GM21390 (cell line): ENCODE results near the gene OTC.

Experiments used
- ATAC-seq: cut with Tn5 transposase; IDR thresholded peaks from one replicate; pipeline ENCODE4 v1.9.1; 2021; ENCODE audit not compliant: unreplicated experiment

The OTC gene

DNA sequence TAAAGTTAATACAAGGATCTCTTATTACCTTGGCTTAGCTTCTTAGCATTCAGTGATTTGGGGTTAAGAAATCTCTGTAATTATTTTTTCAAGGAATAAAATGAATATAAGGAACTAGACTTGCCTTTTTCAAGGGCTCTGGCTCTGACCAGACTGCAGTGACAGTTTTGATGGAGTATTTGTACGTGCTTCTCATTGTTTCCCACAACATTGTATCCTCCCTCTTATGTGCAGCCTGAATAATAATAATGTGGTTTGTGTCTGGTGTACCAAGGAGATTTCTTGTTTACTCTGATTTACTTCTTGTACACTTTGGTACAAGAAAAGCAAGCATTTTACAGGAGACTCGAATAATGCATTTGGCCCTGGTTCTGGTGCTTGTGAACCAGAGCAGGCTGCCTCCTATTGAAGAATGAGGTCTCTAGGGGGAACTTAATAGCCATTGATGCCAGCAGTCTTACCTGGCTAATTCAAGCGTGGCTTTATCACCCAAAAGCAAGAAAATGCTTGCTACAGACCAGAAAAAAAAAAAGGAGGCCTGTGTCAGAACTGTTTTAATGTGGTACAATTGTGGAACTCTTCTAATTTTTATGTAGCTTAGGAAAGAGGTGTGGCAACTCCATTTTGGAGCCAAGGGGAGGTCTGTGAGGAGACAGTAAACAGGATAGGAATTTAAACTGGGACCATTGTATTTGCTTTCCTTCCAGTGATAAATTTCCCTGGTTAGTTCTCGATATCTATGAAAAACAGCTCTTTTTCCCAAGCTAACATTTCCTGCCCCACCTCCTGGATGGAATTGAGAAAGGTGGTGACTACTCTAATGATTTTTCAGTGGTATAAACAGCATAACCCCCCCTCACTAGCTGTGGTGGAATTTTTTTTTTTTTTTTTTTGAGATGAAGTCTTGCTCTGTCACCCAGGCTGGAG is 5.6 kb downstream of the OTC start:
- no peak for ATAC-seq

DNA sequence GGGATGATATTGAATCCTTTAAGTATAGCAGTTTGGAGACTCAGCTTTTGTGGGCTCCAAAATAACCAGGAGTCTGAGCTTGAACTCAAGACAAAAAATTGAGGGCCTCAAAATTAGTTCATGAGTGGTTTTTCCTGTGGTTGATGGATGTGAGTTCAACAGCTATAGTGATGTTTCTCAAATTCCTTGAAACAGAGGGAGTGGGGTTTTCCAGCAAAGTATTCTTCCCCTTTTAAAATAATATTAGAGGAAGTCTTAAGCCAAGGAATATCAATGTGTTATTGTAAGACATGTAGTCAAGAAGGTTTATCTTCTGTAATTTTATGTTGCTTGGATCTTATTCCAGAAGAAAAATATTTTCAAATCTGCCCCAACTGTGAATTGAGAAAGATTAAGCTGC is 10.6 kb downstream of the OTC start:
- ATAC-seq = no peak

DNA sequence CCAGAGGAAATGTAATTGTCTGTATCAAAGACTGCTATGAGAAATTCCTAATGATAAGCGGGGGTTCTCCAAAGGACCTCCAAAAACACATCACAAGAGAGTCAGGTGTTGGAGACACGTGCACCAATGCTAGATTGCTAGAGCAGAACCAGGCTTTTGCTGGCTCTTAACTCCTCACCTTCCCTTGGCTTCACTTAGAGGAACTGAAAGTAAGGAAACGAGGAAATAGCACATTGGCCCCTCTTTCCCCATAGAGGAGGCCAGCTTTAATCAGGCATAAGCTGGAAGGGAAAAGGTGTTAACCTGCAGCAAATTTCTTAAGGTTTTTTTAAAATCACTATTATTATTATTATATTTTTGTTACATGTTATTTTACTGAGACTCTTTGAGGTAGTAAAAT is 13.6 kb downstream of the OTC start:
- ATAC-seq = no peak

DNA sequence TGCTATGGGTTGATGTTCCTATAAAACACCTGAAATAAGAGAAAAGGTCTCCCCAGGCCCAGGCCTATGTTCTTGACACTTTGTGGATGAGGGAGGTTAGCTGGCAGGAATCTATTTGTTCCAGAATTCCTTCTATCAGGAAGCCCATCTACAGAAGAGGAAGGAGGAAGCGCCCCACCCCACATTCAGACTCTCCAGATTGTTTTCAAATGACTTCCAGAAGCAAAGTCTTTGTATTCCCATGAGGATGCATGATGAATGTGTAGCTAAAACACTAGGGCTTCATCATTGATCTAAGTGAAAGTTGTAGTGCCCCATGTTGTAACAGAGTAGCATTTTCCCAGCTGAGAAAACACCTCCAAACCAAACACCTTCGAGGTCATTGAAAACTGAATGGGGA is 16.4 kb downstream of the OTC start:
- no peak for ATAC-seq

DNA sequence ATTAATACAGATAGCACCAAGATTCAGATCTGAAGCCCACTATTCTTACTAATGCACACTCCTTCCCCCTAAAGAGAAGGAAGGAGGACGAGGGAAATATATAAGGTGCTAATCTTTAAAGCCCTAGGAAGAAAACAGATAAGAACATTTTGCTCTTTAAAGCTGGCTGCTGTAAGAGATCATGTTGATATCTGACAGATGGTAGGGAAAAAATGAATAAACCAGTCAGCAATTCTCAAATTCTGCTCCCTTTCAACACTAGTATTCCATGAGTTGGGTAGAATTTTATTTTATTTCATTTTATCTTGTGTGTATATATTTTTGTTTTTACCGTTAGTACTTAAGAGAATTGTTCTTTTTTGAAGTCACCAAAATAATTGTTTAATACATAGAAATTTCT is 19.2 kb downstream of the OTC start:
- ATAC-seq = no peak

DNA sequence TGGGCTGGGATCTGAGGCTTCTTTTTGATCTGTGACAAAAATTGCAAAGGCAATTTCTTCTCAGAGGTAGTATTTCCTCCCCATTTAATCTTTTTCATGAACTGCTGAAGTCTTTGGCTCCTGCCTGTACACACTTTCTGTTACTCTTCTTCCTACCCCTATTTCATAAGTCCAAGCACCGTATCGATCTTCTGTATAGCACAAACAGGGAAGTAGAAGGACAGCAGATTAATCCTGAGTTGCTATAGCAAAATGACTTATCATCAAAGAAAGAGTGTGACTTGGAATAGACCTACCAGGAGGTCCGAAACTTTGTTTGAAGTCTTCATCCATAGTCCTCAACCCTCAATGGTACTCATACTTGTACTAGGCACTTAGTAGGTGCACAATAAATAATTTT is 22.0 kb downstream of the OTC start:
- ATAC-seq = no peak

DNA sequence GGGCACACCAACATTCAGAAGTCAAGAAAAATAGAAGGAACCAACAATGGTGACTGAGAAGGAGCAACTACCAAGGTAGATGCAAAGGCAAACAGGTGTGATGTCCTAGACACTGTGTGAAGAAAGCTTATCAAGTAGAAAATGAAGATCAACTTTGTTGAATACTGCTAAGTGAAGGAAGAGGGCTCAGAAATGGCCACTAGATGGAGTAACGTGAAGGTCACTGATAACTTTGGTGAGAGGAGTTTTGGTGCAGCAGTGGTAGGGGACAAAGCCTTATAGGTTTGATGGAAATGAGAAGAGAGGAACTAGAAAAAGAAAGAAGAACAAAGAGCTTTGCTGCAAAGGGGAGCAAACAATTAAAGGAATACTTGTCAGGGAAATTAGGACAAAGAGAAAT is 23.5 kb downstream of the OTC start:
- no peak for ATAC-seq

DNA sequence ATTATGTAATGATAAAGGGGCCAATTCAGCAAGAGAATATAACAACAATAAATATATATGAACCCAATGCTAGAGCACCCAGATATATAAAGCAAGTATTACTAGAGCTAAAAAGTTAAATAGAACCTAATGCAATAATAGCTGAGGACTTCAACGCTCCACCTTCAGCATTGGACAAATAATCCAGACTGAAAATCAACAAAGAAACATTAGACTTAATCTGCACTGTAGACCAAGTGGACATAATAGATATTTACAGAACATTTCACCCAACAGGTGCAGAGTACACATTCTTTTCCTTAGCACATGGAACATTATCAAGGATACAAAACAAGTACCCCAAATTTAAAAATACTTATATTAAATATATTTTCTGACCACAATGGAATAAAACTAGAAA is 24.3 kb downstream of the OTC start:
- ATAC-seq = no peak

DNA sequence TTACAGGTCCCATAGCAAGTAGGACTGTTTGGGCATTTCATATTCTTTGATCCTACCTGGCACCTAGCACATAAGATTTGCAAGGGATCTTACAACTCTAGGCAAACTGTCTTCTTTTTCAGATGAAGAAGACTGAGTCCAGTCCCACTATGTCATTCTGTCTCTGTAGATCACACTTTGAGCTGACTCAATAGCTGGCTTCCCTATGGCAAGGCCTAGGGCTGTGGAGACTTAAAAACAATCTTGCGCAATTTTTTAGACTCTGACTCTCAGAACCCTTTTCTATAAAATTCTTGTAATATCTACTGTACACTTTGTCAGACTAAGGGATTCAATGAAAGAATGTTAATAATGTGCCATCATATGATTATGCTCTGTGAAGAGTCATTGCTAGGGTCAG is 26.7 kb downstream of the OTC start:
- ATAC-seq = no peak

DNA sequence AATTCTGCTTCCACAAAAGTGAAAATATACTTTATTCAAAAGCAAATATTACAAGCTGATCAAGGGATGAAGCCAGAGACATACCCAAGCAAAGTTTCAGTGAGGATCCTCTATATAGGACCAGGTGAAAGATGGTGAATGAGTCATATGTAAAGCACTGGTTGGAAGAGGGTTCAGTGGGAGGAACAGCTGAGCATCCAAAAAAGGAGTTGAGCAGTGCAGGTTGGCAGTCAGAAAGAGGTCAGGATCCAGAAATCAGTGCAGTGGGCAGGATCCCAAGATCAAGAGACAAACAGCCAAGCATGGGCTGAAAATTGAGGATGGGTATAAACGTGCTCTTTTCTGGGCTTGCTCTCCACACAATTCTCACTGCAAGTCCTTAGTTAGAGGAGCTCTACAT is 30.3 kb downstream of the OTC start:
- no peak for ATAC-seq

DNA sequence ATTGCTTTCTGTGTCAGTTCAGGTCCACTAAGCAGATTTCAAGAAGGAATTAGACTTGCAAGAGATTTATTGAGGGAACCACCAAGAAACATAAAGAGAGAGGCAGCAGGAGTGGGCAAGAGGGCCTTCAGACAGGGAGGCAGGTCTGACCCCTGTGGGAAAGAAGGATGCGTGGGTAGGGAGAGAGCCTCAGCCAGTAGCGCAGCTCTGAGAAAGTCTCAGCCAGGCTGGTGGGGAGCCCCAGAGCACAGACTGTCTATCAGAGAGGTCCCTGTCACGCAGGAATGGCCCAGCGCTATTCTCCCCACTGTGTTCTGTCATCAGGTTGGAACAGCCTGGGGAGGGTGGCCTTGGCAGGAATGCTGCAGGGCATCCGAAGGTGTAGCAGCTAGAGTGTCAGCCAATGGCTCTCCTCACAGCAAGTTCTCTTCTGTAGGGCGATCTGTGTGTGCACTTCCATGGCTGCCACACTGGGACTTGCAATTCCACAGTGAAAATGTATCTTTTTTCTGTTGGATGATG is 48.0 kb downstream of the OTC start:
- no peak for ATAC-seq

DNA sequence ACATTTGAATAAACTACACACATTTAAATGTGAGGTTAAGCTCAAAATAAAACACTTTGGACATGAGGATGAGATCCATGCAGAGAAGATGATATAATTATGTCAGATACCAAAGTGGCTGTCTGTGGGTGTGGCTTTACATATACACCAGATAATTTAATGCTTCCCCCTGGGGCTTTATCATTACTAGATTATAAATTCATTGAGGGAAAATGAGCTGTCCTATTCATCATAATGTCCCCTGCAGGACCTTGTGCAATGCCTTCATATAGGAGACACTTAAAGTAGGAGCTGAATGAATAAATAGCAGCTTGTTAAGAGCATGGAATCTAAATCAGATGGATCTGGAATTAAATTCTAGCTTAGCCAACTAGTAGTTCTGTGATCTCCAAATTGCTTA is 49.7 kb downstream of the OTC start:
- ATAC-seq = no peak

DNA sequence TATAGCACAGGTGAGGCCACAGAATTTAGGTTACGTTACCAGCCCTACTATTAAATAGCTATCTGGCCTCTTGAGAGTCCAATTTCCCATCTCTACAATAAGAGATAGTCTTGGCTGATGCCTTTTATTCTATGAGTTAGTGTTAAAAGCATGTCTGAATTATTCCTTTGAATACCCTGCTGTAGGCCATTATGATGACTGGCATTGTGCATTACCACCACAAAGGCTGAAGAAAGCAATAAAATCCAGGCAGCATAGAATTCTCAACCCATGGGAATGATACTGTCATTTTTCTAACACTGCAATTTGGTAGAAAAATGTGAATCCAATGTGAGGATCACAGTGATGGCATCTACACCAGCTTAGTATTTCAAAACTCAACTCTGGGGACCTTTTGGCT is 51.4 kb downstream of the OTC start:
- ATAC-seq = no peak

DNA sequence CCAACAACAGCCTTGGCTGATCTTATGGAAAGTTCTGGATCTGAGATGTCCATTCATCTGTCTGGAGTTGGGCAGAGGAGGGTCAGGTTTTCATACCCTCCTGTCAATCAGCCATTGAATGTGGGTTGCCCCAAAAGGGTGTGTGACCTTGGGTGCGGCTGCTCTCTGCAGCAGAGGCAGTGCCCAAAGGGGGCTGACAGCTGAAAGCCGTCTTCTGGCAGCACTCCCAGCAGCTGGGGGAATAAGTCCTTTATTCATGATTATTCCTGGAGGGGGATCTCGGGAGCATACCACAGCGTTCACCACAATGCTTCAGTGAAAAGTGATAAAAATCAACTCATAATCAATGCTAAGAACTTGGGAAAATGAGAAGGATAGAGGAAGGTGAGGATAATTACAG is 54.7 kb downstream of the OTC start:
- ATAC-seq = no peak

DNA sequence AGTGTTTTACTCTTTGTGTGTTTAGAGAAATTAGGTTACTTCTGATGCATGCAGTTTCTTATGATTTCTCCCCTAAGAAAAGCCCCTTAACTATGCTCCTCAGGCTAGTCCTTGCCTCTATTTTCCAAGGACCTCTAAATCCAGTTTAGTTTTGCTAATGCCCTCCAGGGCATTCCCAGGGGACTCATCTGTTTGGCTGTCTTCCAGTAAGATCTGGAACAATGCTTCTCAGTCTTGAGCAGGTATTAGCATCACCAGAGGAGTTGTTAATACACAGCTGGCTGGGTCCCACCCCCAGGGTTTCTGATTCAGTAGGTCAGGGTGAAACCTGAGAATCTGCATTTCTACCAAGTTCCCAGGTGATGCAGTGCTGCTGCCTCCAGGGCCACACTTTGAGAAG is 56.9 kb downstream of the OTC start:
- ATAC-seq = no peak

DNA sequence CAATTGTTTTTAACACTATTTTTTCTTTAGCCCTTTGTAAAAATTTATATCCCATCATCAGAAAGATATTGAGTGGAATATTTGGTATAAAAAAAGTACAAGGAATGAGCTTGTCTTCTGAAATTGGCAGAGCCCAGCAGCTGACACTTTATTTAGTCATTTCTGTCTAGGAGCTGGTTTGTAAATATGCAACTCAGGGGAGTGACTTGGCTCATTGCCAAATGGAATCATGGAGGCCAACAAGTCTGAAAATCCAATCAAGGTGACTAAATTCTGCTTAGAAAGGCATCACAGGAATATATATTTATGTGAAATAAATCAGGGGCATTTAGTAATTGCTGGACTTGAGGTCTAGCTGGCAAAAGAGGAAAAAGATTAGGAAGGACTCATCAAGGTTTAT is 74.4 kb downstream of the OTC start:
- no peak for ATAC-seq

DNA sequence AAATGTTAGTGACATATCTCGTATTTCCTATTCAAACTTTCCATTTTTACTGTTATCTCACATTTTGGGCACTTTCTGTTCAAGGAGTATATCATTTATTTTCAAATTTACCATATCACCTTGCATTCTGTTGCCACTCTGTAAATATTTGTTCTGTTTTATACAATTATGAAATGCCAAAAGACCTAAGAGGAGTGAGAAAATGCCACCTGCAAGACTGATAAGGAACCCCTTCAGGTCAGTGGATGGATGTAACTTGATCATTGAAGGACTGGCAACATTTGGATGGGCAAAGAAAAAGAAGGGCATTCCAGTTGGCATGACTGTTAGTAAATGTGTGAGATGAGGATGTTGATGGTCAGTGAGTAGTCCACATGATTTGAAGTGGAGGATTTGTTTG is 79.1 kb downstream of the OTC start:
- no peak for ATAC-seq

DNA sequence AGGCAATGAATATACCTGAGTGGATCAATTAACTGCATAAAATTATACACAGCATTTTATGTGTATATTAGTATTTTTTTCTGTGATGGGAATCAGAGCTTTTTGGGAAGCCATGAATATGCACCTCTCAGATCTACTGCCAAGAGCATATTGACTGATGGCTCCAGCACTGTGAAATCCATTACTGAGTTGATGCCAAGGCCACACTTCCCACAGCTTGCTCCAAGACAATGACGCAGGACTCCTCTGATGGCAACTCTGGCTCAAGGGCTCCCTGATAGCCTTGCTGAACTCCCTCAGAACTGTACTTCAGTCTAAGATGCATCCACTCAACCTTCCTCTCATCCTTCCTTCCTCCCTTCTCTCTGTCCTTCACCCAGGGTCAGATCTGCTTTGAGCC is 82.7 kb downstream of the OTC start:
- ATAC-seq = no peak

DNA sequence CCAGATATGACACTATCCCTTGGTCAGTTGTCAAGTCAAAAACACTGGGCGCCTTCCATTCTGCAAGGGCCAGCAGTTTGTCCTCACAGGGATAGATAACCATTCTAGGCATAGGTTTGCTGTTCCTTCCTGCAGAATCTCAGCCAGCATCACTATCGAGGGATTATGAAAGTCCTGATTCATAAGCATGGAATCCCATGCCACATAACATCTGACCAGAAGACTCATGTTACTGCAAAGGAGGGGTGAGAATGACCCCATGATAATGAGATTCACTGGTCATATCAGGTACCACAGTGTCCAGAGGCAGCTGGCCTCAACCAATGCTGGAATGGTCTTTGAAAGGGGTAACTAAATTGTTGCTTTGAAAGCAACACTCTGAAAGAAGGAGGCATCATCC is 84.7 kb downstream of the OTC start:
- ATAC-seq = no peak

DNA sequence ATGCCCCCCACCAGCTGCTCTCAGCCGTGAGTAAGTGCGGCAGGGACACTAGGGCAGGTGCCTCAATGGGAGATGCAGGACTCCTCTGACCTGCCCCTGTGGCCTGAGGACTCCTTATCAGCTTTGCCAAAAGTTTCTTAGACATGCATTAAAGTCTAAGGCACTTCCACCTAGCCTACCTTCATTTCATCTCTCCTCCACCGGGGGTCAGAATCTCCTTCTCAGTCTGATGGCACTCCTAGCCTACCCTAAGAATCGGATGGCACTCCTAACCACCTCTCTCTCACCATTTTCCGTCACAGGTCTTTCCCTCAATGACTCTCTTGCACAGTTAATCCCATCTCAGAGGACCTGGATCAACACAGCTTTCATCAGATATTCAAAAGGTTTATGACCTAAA is 85.9 kb downstream of the OTC start:
- ATAC-seq = no peak

DNA sequence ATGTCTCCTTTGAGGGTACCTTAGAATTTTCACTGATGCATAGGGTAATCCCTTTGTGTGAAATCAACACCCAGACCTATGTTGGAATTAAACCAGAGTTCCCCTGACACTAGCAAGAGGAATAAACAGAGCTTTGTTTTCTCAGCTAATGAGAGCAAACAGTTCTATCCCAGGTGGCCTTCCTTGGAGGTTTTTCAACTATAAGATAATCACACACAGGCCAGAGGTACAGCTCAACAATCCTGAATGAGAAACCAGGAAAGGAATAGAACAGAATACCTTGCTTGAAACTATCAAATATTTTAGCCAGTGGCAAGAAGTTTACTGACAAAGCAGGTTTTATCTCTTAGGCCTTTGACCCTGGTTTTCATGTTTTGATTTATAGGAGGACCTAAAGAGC is 100.2 kb downstream of the OTC start:
- ATAC-seq = no peak

DNA sequence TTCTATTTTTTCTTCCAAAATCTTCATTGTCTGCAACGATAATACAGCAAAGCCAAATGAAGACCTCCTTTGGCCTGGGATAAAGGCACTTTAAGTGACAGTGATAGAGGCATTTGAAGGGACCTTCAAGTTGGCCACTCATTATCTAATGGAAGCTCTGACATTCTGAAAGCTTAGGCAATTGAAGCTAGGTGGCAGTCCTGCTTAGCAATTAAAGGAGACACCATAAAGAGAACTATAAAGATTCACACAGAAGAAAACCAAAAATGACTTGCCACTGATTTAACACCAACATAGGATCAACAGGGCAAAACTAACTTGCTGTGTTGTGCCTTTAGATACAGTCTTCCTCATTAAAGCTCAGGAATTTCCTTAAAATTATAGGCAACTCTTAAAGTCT is 105.7 kb downstream of the OTC start:
- no peak for ATAC-seq

DNA sequence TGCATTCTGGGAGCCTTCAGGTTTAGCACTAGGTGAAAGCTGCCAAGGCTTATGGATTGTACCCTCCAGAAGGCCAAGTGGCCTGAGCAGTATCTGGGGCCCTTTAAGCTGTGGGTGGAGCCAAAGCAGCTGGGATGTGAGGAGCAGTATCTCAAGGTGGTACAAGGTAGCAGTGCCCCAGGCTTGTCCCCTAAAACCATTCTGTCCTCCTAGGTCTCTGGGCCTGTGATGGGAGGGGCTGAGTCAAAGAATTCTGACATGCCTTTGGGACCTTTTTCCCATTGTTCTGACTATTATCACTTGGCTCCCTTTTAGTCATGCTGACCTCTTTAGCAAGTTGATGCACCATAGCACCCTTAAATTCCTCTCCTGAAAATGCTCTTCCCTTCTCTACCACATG is 109.9 kb downstream of the OTC start:
- ATAC-seq = no peak
